ENCODE results near the gene WASL. TPM values are rescaled to one million over a fixed set of nuclear protein-coding genes. Genes with fewer than 3 reads are reported as not detected.

The WASL gene
- total RNA-seq, 1 donor from 2014 or later: 36.0 TPM

- H3K79me2 ChIP-seq (ENCODE audit: insufficient read depth, low read length): no peaks in the 10 kb centered on the region
- H3K4me3 ChIP-seq (ENCODE audit: insufficient read depth, low read depth, low read length): no peak overlapping the region
- no peak overlapping the region for H3K27ac Mint-ChIP-seq (ENCODE audit: unreplicated experiment)
- no peak for TF ChIP-seq EZH2 (IDR thresholded peaks at IDR 0.05; ENCODE audit: insufficient read depth, low read length)
- TF ChIP-seq, protein P1, sequence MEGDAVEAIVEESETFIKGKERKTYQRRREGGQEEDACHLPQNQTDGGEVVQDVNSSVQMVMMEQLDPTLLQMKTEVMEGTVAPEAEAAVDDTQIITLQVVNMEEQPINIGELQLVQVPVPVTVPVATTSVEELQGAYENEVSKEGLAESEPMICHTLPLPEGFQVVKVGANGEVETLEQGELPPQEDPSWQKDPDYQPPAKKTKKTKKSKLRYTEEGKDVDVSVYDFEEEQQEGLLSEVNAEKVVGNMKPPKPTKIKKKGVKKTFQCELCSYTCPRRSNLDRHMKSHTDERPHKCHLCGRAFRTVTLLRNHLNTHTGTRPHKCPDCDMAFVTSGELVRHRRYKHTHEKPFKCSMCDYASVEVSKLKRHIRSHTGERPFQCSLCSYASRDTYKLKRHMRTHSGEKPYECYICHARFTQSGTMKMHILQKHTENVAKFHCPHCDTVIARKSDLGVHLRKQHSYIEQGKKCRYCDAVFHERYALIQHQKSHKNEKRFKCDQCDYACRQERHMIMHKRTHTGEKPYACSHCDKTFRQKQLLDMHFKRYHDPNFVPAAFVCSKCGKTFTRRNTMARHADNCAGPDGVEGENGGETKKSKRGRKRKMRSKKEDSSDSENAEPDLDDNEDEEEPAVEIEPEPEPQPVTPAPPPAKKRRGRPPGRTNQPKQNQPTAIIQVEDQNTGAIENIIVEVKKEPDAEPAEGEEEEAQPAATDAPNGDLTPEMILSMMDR (IDR thresholded peaks at IDR 0.05; ENCODE audit: insufficient read depth, low read depth, low read length): no peak
- H3K4me1 Mint-ChIP-seq (ENCODE audit: low read depth, unreplicated experiment): peaks cover 5% of the 10 kb centered on the region
- H3K36me3 Mint-ChIP-seq (ENCODE audit: low read depth, unreplicated experiment): peaks cover 1% of the 10 kb centered on the region
- H3K9me3 ChIP-seq (ENCODE audit: insufficient read depth, low read depth, low read length): no peaks in the 10 kb centered on the region
- no peaks in the 10 kb centered on the region for H4K20me1 ChIP-seq (ENCODE audit: insufficient read depth, low read length)
- no peak for FAIRE-seq
- no peaks in the 10 kb centered on the region for H3K36me3 ChIP-seq (ENCODE audit: insufficient read depth, low read length)
- no peaks in the 10 kb centered on the region for H3K27me3 ChIP-seq (ENCODE audit: insufficient read depth, low read length)
- no peaks in the 10 kb centered on the region for H3K9me3 Mint-ChIP-seq (ENCODE audit: unreplicated experiment)
- H3K27me3 Mint-ChIP-seq (ENCODE audit: low read depth, unreplicated experiment): no peaks in the 10 kb centered on the region
- no peak overlapping the region for H3K4me3 Mint-ChIP-seq (ENCODE audit: unreplicated experiment)
- no peak for DNase-seq (ENCODE audit: low read depth)
- no peak overlapping the region for H3K27ac ChIP-seq (ENCODE audit: low read depth, low read length)
- H2AFZ ChIP-seq (ENCODE audit: low read depth, low read length): no peak overlapping the region
- H3K4me1 ChIP-seq (ENCODE audit: insufficient read depth, low read length): peaks cover 2% of the 10 kb centered on the region
- H3K4me2 ChIP-seq (ENCODE audit: low read length): no peak overlapping the region
- H3K9ac ChIP-seq (ENCODE audit: low read length): no peak overlapping the region
Observed at GRCh38 chr7:123681561-123681960, 67.2 kb downstream of the WASL start.

DNA sequence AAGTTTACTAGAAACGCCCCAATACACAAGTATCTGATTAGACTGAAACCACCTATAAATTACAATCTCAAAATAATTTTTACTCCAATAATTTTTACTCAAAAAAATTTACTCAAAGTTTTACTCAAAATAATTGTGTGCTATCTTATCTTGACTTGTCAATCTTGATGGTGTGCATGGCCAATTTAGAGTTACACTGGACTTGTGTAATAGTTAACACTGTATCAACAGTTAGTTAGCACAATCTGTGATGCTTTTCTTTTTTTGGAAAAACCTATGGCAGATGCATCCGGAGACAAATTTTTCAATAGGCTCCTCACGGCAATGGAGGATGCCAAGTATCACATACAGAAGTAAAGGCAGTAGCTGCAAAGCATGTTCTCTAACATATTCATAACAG is 68.2 kb downstream of the WASL start:
- H3K27ac Mint-ChIP-seq (ENCODE audit: unreplicated experiment): no peak overlapping the region
- Histone ChIP-seq H3K36me3 (ENCODE audit: insufficient read depth, low read length) (no peaks in the 10 kb centered on the region), H3K9me3 (ENCODE audit: insufficient read depth, low read depth, low read length) (no peaks in the 10 kb centered on the region), H3K27ac (ENCODE audit: low read depth, low read length) (no peak overlapping the region), H3K4me3 (ENCODE audit: insufficient read depth, low read depth, low read length) (no peak overlapping the region), H4K20me1 (ENCODE audit: insufficient read depth, low read length) (no peaks in the 10 kb centered on the region), H3K4me1 (ENCODE audit: insufficient read depth, low read length) (peaks cover 2% of the 10 kb centered on the region), H3K9ac (ENCODE audit: low read length) (no peak overlapping the region), H3K27me3 (ENCODE audit: insufficient read depth, low read length) (no peaks in the 10 kb centered on the region), H2AFZ (ENCODE audit: low read depth, low read length) (no peak overlapping the region), H3K4me2 (ENCODE audit: low read length) (no peak overlapping the region), H3K79me2 (ENCODE audit: insufficient read depth, low read length) (no peaks in the 10 kb centered on the region)
- no peaks in the 10 kb centered on the region for H3K27me3 Mint-ChIP-seq (ENCODE audit: low read depth, unreplicated experiment)
- no peak overlapping the region for H3K4me3 Mint-ChIP-seq (ENCODE audit: unreplicated experiment)
- FAIRE-seq (no peak), DNase-seq (ENCODE audit: low read depth) (no peak)
- H3K4me1 Mint-ChIP-seq (ENCODE audit: low read depth, unreplicated experiment): peaks cover 5% of the 10 kb centered on the region
- H3K36me3 Mint-ChIP-seq (ENCODE audit: low read depth, unreplicated experiment): peaks cover 1% of the 10 kb centered on the region
- H3K9me3 Mint-ChIP-seq (ENCODE audit: unreplicated experiment): no peaks in the 10 kb centered on the region
- TF ChIP-seq, protein P1 (IDR thresholded peaks at IDR 0.05; ENCODE audit: insufficient read depth, low read depth, low read length): no peak
- no peak for TF ChIP-seq EZH2 (IDR thresholded peaks at IDR 0.05; ENCODE audit: insufficient read depth, low read length)

DNA sequence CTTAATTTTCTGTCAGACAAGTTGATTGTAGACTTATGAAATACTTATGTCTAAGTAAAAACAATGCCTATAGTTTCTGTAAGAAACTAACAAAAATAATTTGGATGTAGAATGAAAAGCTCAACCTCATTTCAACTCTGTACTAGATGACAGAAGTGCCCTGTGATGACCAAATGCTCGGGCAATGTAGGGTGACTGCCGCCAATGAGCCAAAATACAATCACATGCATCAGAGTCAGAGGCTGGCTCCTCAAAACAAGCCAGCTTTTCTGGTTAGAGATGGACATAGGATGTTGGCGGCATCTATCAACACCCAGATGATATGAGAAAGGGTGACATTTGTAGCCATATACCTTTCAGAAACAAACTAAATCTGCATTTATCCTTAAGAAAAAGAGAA is 69.2 kb downstream of the WASL start:
- FAIRE-seq: no peak
- Histone ChIP-seq H3K4me2 (ENCODE audit: low read length) (no peak overlapping the region), H3K27me3 (ENCODE audit: insufficient read depth, low read length) (no peaks in the 10 kb centered on the region), H3K9me3 (ENCODE audit: insufficient read depth, low read depth, low read length) (no peaks in the 10 kb centered on the region), H3K36me3 (ENCODE audit: insufficient read depth, low read length) (no peaks in the 10 kb centered on the region), H3K9ac (ENCODE audit: low read length) (no peak overlapping the region), H3K79me2 (ENCODE audit: insufficient read depth, low read length) (no peaks in the 10 kb centered on the region), H3K27ac (ENCODE audit: low read depth, low read length) (no peak overlapping the region), H2AFZ (ENCODE audit: low read depth, low read length) (no peak overlapping the region), H3K4me3 (ENCODE audit: insufficient read depth, low read depth, low read length) (no peak overlapping the region), H3K4me1 (ENCODE audit: insufficient read depth, low read length) (peaks cover 8% of the 10 kb centered on the region), H4K20me1 (ENCODE audit: insufficient read depth, low read length) (no peaks in the 10 kb centered on the region)
- H3K27me3 Mint-ChIP-seq (ENCODE audit: low read depth, unreplicated experiment): no peaks in the 10 kb centered on the region
- H3K27ac Mint-ChIP-seq (ENCODE audit: unreplicated experiment): no peak overlapping the region
- H3K4me3 Mint-ChIP-seq (ENCODE audit: unreplicated experiment): no peak overlapping the region
- peaks cover 1% of the 10 kb centered on the region for H3K36me3 Mint-ChIP-seq (ENCODE audit: low read depth, unreplicated experiment)
- peaks cover 7% of the 10 kb centered on the region for H3K4me1 Mint-ChIP-seq (ENCODE audit: low read depth, unreplicated experiment)
- TF ChIP-seq, protein P1 (IDR thresholded peaks at IDR 0.05; ENCODE audit: insufficient read depth, low read depth, low read length): no peak
- no peak for TF ChIP-seq EZH2 (IDR thresholded peaks at IDR 0.05; ENCODE audit: insufficient read depth, low read length)
- DNase-seq (ENCODE audit: low read depth): no peak
- no peaks in the 10 kb centered on the region for H3K9me3 Mint-ChIP-seq (ENCODE audit: unreplicated experiment)

All from astrocyte (in vitro differentiated cells and primary cell).